PC-9 (cell line): Measurements from ENCODE around the gene FEZF2. TPM values are rescaled to one million over a fixed set of nuclear protein-coding genes. Genes with fewer than 3 reads are reported as not detected.

Source experiments
- BruUV-seq: library from RNA; stranded (reverse); fragments of 400-500 nt; replicated peaks from 2 replicates; lab custom pipeline; 2021; lab: Mats Ljungman, UMichigan
- CTCF ChIA-PET: fragments of 300-600 bp; sonication (Branson Sonifier 250); formaldehyde crosslinking; loops from one replicate; lab custom pipeline; 2022; ENCODE audit warnings: antibody characterized with exemption; lab: Charles Lee
- POLR2A ChIA-PET: fragments of 300-600 bp; sonication (Branson Sonifier 250); formaldehyde crosslinking; loops from one replicate; lab custom pipeline; 2022; ENCODE audit warnings: antibody characterized with exemption; ENCODE audit not compliant: unreplicated experiment; lab: Charles Lee
- DNase-seq, 2 experiments: peaks; one replicate each; pipeline versions ENCODE4 v3.0.0 to v3.0.0-alpha.2; 2015 to 2022; ENCODE audit warnings: mixed read lengths in 1 of 2
- H2AFZ ChIP-seq: fragments of 200-600 bp; sonication (generic); 2 replicates; pipeline ENCODE4 v1.8.1; 2017; ENCODE audit warnings: antibody characterized with exemption
- H3F3A ChIP-seq: fragments of 200-600 bp; sonication (generic); 2 replicates; pipeline ENCODE4 v1.8.1; 2017; ENCODE audit warnings: antibody characterized with exemption, mild to moderate bottlenecking, low read depth; ENCODE audit not compliant: insufficient read depth
- H3K27ac ChIP-seq: fragments of 200-600 bp; sonication (generic); 2 replicates; pipeline ENCODE4 v1.6.1; 2016; ENCODE audit warnings: mixed run types
- H3K27me3 ChIP-seq: fragments of 200-600 bp; sonication (generic); 2 replicates; pipeline ENCODE4 v1.6.1; 2016; ENCODE audit warnings: low read depth, mixed run types; ENCODE audit not compliant: insufficient read depth
- H3K36me3 ChIP-seq: fragments of 200-600 bp; sonication (generic); 2 replicates; pipeline ENCODE4 v1.6.1; 2016; ENCODE audit warnings: low read depth, mixed run types
- H3K4me1 ChIP-seq: fragments of 200-600 bp; sonication (generic); replicated peaks from 2 replicates; pipeline ENCODE4 v1.6.1; 2016; ENCODE audit warnings: mixed run types; ENCODE audit not compliant: insufficient read depth
- H3K4me2 ChIP-seq: fragments of 200-600 bp; sonication (generic); 2 replicates; pipeline ENCODE4 v1.6.1; 2017; ENCODE audit warnings: mixed run types
- H3K4me3 ChIP-seq: fragments of 200-600 bp; sonication (generic); 2 replicates; pipeline ENCODE4 v1.6.1; 2016; ENCODE audit warnings: mixed run types
- H3K79me2 ChIP-seq: fragments of 200-600 bp; sonication (generic); 2 replicates; pipeline ENCODE4 v1.6.1; 2017; ENCODE audit warnings: low read depth, mixed run types
- H3K9me2 ChIP-seq: fragments of 200-600 bp; sonication (generic); 2 replicates; pipeline ENCODE4 v1.8.1; 2017; ENCODE audit warnings: mild to moderate bottlenecking; ENCODE audit not compliant: insufficient read depth
- H3K9me3 ChIP-seq: fragments of 200-600 bp; sonication (generic); 2 replicates; pipeline ENCODE4 v1.8.1; 2016; ENCODE audit warnings: low read depth; ENCODE audit not compliant: insufficient read depth
- H4K20me1 ChIP-seq: fragments of 200-600 bp; sonication (generic); 2 replicates; pipeline ENCODE4 v1.8.1; 2017; ENCODE audit not compliant: insufficient read depth
- EZH2 ChIP-seq: fragments of 200-600 bp; sonication (generic); IDR thresholded peaks from 2 replicates; pipeline ENCODE4 v1.8.0; 2017; ENCODE audit warnings: antibody characterized with exemption, low read depth
- intact Hi-C: fragments of 100-400 bp; cut with micrococcal nuclease; formaldehyde crosslinking; loops from one replicate; pipeline ENCODE4 v1.10.0; 2022; ENCODE audit not compliant: unreplicated experiment
- total RNA-seq: library from RNA; stranded (reverse); gene quantifications from 2 replicates; pipeline ENCODE4 v1.2.3, GENCODE V29; 2021
- TF ChIP-seq, protein P1 (sequence below): fragments of 200-600 bp; sonication (generic); conservative IDR thresholded peaks from 2 replicates; pipeline ENCODE4 v1.6.1; 2017; ENCODE audit warnings: mixed run types, antibody characterized with exemption, mild to moderate bottlenecking, moderate library complexity

FEZF2 gene
- total RNA-seq, 1 experiment from 2014 or later: not detected

DNA sequence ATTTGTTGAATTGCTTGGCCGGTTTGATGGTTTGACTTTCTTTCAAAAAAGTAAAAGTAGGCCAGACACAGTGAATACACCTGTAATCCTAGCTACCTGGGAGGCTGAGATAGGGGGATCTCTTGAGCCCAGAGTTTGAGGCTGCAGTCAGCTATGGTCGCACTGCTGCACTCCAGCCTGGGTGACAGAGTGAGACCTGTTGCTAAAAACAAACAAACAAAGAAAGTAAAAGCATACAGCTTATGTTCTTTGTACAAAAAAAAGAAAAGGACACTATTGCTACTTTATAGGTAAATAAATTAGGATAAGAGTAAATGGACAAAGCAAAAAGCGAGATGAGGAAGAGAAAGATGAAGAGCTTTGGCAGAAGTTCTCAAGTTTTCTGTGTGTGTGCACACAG is 13.9 kb upstream of the FEZF2 start:
- intact Hi-C loops: no loop called here
- no peaks in the 10 kb centered on the region for H4K20me1 ChIP-seq
- H3K27ac ChIP-seq: no peak overlapping the region
- no peaks in the 10 kb centered on the region for H3K9me3 ChIP-seq
- DNase-seq: no peak
- no peaks in the 10 kb centered on the region for H3K9me2 ChIP-seq
- CTCF ChIA-PET: no interaction called here
- H3F3A ChIP-seq: no peaks in the 10 kb centered on the region
- H3K36me3 ChIP-seq: no peaks in the 10 kb centered on the region
- TF ChIP-seq, protein P1, sequence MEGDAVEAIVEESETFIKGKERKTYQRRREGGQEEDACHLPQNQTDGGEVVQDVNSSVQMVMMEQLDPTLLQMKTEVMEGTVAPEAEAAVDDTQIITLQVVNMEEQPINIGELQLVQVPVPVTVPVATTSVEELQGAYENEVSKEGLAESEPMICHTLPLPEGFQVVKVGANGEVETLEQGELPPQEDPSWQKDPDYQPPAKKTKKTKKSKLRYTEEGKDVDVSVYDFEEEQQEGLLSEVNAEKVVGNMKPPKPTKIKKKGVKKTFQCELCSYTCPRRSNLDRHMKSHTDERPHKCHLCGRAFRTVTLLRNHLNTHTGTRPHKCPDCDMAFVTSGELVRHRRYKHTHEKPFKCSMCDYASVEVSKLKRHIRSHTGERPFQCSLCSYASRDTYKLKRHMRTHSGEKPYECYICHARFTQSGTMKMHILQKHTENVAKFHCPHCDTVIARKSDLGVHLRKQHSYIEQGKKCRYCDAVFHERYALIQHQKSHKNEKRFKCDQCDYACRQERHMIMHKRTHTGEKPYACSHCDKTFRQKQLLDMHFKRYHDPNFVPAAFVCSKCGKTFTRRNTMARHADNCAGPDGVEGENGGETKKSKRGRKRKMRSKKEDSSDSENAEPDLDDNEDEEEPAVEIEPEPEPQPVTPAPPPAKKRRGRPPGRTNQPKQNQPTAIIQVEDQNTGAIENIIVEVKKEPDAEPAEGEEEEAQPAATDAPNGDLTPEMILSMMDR: no peak
- TF ChIP-seq EZH2: no peak
- H3K4me1 ChIP-seq: no peaks in the 10 kb centered on the region
- no peak overlapping the region for H3K4me2 ChIP-seq
- peaks cover 35% of the 10 kb centered on the region for H3K27me3 ChIP-seq
- no TSS peak for BruUV-seq
- H3K4me3 ChIP-seq: no peak overlapping the region
- POLR2A ChIA-PET: no interaction called here
- H2AFZ ChIP-seq: no peak overlapping the region
- no peaks in the 10 kb centered on the region for H3K79me2 ChIP-seq

DNA sequence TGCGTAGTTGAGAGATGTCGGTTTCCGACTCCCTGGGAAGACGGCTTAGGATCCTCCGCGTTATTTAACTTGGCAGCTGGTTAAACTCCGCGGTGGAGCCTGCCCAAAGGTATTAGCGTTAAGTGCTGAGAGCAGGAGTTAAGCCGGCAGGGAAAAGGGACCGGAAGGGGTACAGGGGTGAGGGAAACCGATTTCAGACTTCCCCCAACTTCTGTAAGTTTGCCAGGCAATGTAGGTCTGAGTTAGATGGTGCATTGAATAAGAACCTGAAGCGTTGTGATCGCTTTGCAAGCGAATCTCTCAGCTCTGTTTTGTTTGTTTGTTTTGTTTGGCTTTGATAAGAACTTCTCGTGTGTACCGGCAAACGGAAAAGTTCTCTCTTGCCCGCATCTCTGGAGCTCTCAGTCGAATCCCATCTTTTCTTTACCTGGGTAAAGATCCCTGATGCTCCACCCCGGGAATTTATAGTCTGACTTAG is 6.0 kb upstream of the FEZF2 start:
- Histone ChIP-seq H3K27me3 (peaks cover 49% of the 10 kb centered on the region), H3K4me2 (no peak overlapping the region), H3K4me1 (no peaks in the 10 kb centered on the region), H2AFZ (no peak overlapping the region), H3K27ac (no peak overlapping the region), H3K79me2 (no peaks in the 10 kb centered on the region), H3K4me3 (no peak overlapping the region), H4K20me1 (no peaks in the 10 kb centered on the region), H3K9me3 (no peaks in the 10 kb centered on the region), H3K9me2 (no peaks in the 10 kb centered on the region), H3K36me3 (no peaks in the 10 kb centered on the region), H3F3A (no peaks in the 10 kb centered on the region)
- DNase-seq: no peak
- TF ChIP-seq EZH2: no peak
- TF ChIP-seq, protein P1: no peak
- intact Hi-C loops: no loop called here
- ChIA-PET POLR2A (interaction anchor here (0.5 kb wide), 1 partner anchor 745 kb away, joined by 7 read pairs; no protein-coding TSS in a partner anchor), CTCF (no interaction called here)
- no TSS peak for BruUV-seq

DNA sequence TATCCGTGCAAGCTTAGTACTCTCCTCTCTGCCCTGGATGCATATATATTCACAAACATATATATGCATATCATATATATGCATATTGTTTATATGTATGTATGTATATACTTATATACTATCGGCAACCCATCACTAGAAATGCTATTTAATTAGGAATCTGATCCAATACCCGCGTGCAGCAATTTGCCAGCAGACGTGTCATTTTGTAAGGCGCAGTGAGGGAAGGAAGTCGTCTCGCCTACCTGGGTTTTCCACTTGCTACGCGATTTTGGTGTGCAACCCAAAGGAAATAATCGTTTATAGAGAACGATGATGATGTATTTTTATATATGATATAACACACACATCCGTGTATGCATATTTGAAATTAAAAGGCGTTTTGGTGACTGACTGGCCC is 5.6 kb upstream of the FEZF2 start:
- Histone ChIP-seq H2AFZ (no peak overlapping the region), H3K36me3 (no peaks in the 10 kb centered on the region), H3K4me3 (no peak overlapping the region), H4K20me1 (no peaks in the 10 kb centered on the region), H3F3A (no peaks in the 10 kb centered on the region), H3K27me3 (peaks cover 49% of the 10 kb centered on the region), H3K4me1 (no peaks in the 10 kb centered on the region), H3K9me2 (no peaks in the 10 kb centered on the region), H3K27ac (no peak overlapping the region), H3K9me3 (no peaks in the 10 kb centered on the region), H3K79me2 (no peaks in the 10 kb centered on the region), H3K4me2 (no peak overlapping the region)
- CTCF ChIA-PET: no interaction called here
- DNase-seq: no peak
- no TSS peak for BruUV-seq
- intact Hi-C loops: no loop called here
- TF ChIP-seq, protein P1: no peak
- TF ChIP-seq EZH2: no peak
- POLR2A ChIA-PET: interaction anchor here (0.5 kb wide), 1 partner anchor 745 kb away, joined by 7 read pairs; no protein-coding TSS in a partner anchor
